RWPE1 (cell line): ENCODE measurements around the gene COG1.

Experiments used
- CTCF ChIA-PET: fragments of 350-600 bp; sonication (Branson Sonifier 250); formaldehyde crosslinking; extraction: SDS; loops from one replicate; lab custom pipeline; 2021; lab: Yijun Ruan, JAX
- POLR2A ChIA-PET: fragments of 400-600 bp; formaldehyde crosslinking; extraction: SDS; loops from one replicate; lab custom pipeline; 2020; ENCODE audit warnings: antibody characterized with exemption; ENCODE audit not compliant: low non-redundant PET; lab: Yijun Ruan, JAX
- DNase-seq: peaks from one replicate; pipeline ENCODE4 v3.0.0; 2012; ENCODE audit warnings: low spot score
- H3K27ac ChIP-seq: fragments of 450-650 bp; 2 replicates; pipeline ENCODE4 v1.5.1; 2017
- TF ChIP-seq, protein P1 (sequence below): fragments of 450-650 bp; conservative IDR thresholded peaks from 2 replicates; pipeline ENCODE4 v1.5.1; 2017; ENCODE audit warnings: low read depth, mild to moderate bottlenecking

Gene COG1

DNA sequence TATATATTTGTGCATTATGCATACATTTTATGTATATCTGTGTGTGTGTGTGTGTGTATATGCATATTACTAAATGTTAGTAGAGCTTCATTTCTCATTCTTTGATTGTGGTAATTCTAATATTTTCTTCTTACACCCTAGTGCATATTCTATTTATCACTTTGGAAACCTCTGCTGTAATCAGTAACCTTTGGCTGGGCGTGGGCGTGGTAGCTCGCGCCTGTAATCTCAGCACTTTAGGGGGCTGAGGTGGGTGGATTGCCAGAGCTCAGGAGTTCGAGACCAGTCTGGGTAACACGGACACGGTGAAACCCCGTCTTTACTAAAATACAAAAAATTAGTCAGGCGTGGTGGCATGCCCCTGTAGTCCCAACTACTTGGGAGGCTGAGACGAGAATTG, 41.9 kb downstream of the COG1 start:
- H3K27ac ChIP-seq = no peak overlapping the region
- CTCF ChIA-PET = interaction anchor here (0.6 to 0.9 kb wide), 2 partner anchors 507 to 678 kb away, joined by 3 read pairs; no protein-coding TSS in a partner anchor
- POLR2A ChIA-PET = no interaction called here
- TF ChIP-seq, protein P1, sequence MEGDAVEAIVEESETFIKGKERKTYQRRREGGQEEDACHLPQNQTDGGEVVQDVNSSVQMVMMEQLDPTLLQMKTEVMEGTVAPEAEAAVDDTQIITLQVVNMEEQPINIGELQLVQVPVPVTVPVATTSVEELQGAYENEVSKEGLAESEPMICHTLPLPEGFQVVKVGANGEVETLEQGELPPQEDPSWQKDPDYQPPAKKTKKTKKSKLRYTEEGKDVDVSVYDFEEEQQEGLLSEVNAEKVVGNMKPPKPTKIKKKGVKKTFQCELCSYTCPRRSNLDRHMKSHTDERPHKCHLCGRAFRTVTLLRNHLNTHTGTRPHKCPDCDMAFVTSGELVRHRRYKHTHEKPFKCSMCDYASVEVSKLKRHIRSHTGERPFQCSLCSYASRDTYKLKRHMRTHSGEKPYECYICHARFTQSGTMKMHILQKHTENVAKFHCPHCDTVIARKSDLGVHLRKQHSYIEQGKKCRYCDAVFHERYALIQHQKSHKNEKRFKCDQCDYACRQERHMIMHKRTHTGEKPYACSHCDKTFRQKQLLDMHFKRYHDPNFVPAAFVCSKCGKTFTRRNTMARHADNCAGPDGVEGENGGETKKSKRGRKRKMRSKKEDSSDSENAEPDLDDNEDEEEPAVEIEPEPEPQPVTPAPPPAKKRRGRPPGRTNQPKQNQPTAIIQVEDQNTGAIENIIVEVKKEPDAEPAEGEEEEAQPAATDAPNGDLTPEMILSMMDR = no peak
- DNase-seq = no peak

DNA sequence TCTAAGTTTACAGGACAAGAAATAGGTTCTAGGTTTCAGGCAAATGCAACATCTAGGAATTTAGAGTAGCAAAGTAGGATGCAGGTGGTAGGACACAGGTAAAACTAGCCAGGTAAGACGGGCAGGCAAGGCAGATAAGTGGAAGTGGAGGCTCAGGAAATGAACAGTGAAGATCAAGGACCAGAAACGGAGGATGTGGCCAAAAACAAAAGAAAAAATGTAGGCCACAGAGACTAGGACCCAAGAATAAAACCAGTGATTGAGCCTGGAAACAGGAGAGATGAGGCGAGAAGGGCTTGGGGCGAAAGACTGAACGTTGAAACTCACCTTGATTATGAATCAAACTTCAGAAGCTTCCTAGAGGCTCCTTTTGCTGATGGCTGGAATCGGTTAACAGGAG, 44.9 kb downstream of the COG1 start:
- no peak overlapping the region for H3K27ac ChIP-seq
- TF ChIP-seq, protein P1 = no peak
- CTCF ChIA-PET = interaction anchor here (0.6 kb wide), 1 partner anchor 512 kb away, joined by 4 read pairs; no protein-coding TSS in a partner anchor
- POLR2A ChIA-PET = no interaction called here
- DNase-seq = no peak

DNA sequence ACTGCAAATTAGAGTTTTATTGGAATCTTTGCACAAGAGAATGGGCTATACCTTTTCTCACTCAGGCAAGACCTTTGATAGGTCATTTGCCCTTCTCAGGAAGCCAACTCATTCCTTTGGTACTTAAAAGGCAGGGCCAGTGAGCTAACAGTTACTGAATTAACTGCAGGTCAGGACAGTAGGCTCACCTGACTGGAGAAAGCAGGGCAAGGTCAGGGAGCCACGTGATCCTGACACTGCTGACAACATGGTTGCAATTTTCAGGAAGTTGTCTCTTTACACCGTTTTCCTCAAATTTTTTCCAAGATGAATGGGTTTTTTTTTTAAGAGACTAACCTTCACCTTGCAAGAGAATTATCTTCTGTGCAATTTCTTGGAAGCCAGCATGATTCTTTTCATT, 47.7 kb downstream of the COG1 start:
- TF ChIP-seq, protein P1 = no peak
- DNase-seq = peak; percentile 31
- ChIA-PET POLR2A (no interaction called here), CTCF (no interaction called here)
- no peak overlapping the region for H3K27ac ChIP-seq

DNA sequence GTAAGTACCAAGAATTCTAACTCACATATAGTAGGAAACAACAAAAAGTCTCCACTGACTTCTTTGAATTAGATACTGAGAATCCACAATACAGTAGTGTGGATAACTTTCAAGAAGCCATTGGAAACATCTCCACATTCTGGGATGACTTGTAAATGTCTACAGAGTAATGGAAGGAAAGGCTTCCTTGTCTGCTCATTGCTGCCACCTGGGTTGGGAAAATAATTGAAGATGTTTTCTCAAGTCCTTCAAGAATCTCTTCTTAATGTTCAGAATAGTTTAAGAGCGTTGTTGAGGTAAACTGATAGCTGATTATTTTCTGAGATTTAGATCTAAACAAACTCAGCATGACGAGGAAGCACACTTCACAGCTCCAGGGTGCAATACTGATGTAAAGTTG, 54.9 kb downstream of the COG1 start:
- H3K27ac ChIP-seq = no peak overlapping the region
- CTCF ChIA-PET = interaction anchor here (4.4 kb wide), 1 partner anchor 122 kb away, joined by 22 read pairs; no protein-coding TSS in a partner anchor
- POLR2A ChIA-PET = no interaction called here
- TF ChIP-seq, protein P1 = no peak
- no peak for DNase-seq

DNA sequence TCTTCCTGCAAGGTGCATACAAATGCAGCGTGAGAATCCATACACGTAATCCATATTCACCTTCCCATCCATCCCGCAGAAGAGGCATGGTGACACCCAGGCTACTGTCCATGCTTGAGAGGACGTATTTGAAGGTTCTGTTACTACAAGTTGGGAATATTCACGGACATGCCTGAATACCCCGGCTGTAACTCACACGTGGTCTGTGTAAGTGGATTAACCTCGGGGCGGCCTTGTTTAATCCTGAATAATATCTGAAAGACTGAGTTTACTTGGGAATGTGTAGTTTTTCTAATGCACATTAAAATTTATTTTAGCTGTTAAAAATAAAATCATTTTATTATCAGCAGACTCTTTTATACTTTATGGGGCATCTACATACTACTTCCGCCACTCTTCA, 55.7 kb downstream of the COG1 start:
- POLR2A ChIA-PET = no interaction called here
- no peak for DNase-seq
- H3K27ac ChIP-seq = no peak overlapping the region
- TF ChIP-seq, protein P1 = no peak
- CTCF ChIA-PET = interaction anchor here (0.6 to 4.4 kb wide), 2 partner anchors 121 to 692 kb away, joined by 3 to 22 read pairs; no protein-coding TSS in a partner anchor

DNA sequence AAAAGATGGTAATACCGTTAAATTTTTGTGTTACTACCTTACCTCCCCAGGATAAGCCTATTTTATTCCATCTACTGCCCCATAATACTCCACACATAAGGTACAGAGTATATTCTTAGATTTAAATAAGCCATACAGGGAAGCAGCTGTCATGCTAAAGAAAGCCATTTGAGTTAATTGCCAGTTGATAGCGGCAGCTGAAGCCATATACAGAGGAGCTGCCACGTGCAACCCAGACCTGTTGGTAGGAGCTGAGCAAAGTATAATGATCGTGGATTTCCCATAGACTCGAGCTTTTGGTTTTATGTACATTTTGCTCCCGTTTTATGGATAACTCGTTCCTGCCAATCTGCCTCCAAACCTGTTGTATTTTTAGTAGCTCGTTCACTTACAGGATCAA, 56.8 kb downstream of the COG1 start:
- POLR2A ChIA-PET = no interaction called here
- DNase-seq = no peak
- H3K27ac ChIP-seq = no peak overlapping the region
- CTCF ChIA-PET = interaction anchor here (0.6 to 4.4 kb wide), 4 partner anchors 120 to 1034 kb away, joined by 3 to 22 read pairs (median 4); no protein-coding TSS in a partner anchor
- TF ChIP-seq, protein P1 = no peak
